Pancreas (tissue), 10 donors: ENCODE data around the gene DNAJB11. TPM values are rescaled to one million over a fixed set of nuclear protein-coding genes. Genes with fewer than 3 reads are reported as not detected.
A peak's percentile ranks its signal among the peaks of the same experiment; 100 is the strongest.
"Not testable (repeated sequence)": the region's sequence is repeated elsewhere in the genome, so short reads cannot be mapped to it uniquely, and the experiment has no call there.

ENCODE experiments used
- ATAC-seq, 4 donors: fragments of 200-7000 bp; cut with Tn5 transposase; one replicate each; pipeline versions ENCODE4 v1.8.0 to v1.9.1; 2020; ENCODE audit warnings: mild to moderate bottlenecking in 4 of 4, moderate library complexity in 4 of 4
- DNase-seq, 6 donors: peaks; one replicate each; pipeline ENCODE4 v3.0.0-alpha.2; 2020
- FAIRE-seq: peaks from 2 replicates; lab custom pipeline; 2012; peaks lifted over from hg19 to GRCh38; lab: Jason Lieb, UNC
- H3K27ac ChIP-seq, 4 donors: fragments of 200-600 bp; sonication (generic); 1 replicate in 3 of 4; 2 replicates in 1 of 4; pipeline versions ENCODE4 v1.5.0 to v1.8.0; 2020
- H3K27me3 ChIP-seq, 4 donors: fragments of 200-600 bp; one replicate each; pipeline ENCODE4 v1.8.0; 2021
- H3K36me3 ChIP-seq, 3 donors: fragments of 200-600 bp; sonication (generic) in 1 of 3; one replicate each; pipeline versions ENCODE4 v1.5.0 to v1.8.0; 2020 to 2021
- H3K4me1 ChIP-seq, 3 donors: fragments of 200-600 bp; one replicate each; pipeline ENCODE4 v1.8.0; 2021
- H3K4me3 ChIP-seq, 4 donors: fragments of 200-600 bp; sonication (generic) in 2 of 4; one replicate each; pipeline versions ENCODE4 v1.5.0 to v1.8.0; 2020 to 2021
- H3K9me3 ChIP-seq, 4 donors: fragments of 200-600 bp; one replicate each; pipeline ENCODE4 v1.8.0; 2021
- WGBS, 2 donors: extraction: QIAGEN DNeasy Blood & Tissue Kit; methylation state at CpG; one replicate each; pipeline ENCODE4 v1.1.7; 2013; 5-methylcytosine and 5-hydroxymethylcytosine counted together
- intact Hi-C, 3 donors: fragments of 100-400 bp; cut with DNase I; formaldehyde crosslinking; loops; one replicate each; pipeline versions ENCODE4 v1.11.1 to v1.14.2; 2022
- polyA plus RNA-seq, 2 donors: library from polyadenylated mRNA; stranded (reverse); fragments of 200-250 nt; gene quantifications; one replicate each; pipeline ENCODE4 v1.2.3, GENCODE V29; 2013
- total RNA-seq, 6 donors: library from RNA; stranded (reverse); fragmentation: NEBNext Ultra II Directional in 4 of 6; extraction: Animal tissue kit (Norgen Biotek cat#: 25700) in 4 of 6; gene quantifications; one replicate each; pipeline versions ENCODE4 v1.2.1 to v1.2.4, GENCODE V29; 2021 to 2023
- TF ChIP-seq, protein P1 (sequence below), 4 donors: fragments of 200-600 bp; sonication (generic) in 3 of 4; IDR thresholded peaks; one replicate each; pipeline versions ENCODE4 v1.5.0 to v1.8.0; 2021; ENCODE audit warnings: antibody characterized with exemption in 4 of 4
- donor health status: healthy with polysubstance abuse.
- donor health status: DM: no; HTN: no; CAD: no; lungs with moderate emphysema.
- donor health status: DM: no; HTN: no; CAD: no.
- donor health status: control.
- donor health status: control.
- donor health status: Bipolar disorder and iron deficiency.
- donor health status: DM: yes; HTN: yes; CAD: no.
- donor health status: DM: no; HTN: no; CAD: no.
- donor health status: DM: no; HTN: no; CAD: no.
- donor health status: DM: yes; HTN: yes; CAD: no.

The DNAJB11 gene
- total and polyA plus RNA-seq, 8 donors = 21.9 to 52.6 (median 31.5) TPM

DNA sequence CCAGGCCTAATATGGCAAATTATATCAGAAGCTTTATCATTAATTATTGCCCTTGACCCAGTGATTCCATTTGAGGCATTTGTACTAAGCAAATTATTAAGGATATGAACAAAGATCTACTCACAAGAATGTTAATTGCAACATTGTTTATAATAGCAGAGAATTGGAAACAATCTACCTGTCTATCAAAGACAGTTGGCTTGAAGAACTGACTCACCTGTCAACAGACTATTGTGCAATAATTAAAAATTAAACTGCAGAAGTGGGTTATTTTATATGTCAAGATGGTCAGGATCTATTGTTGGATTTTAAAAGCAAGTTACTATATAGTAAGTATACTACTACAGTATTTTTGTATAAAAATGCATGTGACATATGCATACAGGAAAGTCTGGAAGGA is 63.0 kb downstream of the DNAJB11 start:
- TF ChIP-seq, protein P1, sequence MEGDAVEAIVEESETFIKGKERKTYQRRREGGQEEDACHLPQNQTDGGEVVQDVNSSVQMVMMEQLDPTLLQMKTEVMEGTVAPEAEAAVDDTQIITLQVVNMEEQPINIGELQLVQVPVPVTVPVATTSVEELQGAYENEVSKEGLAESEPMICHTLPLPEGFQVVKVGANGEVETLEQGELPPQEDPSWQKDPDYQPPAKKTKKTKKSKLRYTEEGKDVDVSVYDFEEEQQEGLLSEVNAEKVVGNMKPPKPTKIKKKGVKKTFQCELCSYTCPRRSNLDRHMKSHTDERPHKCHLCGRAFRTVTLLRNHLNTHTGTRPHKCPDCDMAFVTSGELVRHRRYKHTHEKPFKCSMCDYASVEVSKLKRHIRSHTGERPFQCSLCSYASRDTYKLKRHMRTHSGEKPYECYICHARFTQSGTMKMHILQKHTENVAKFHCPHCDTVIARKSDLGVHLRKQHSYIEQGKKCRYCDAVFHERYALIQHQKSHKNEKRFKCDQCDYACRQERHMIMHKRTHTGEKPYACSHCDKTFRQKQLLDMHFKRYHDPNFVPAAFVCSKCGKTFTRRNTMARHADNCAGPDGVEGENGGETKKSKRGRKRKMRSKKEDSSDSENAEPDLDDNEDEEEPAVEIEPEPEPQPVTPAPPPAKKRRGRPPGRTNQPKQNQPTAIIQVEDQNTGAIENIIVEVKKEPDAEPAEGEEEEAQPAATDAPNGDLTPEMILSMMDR (IDR thresholded peaks at IDR 0.05) = no peak
- no peak overlapping the region for H3K4me3 ChIP-seq
- H3K9me3 ChIP-seq = no peaks in the 10 kb centered on the region
- intact Hi-C loops = no loop called here
- no peak for DNase-seq
- no peaks in the 10 kb centered on the region for H3K36me3 ChIP-seq
- no peak for FAIRE-seq
- no peak overlapping the region for H3K27ac ChIP-seq
- no peaks in the 10 kb centered on the region for H3K27me3 ChIP-seq
- no peaks in the 10 kb centered on the region for H3K4me1 ChIP-seq
- ATAC-seq = peak in 3 of 4 donors; percentile 38 to 47 (median 43)

DNA sequence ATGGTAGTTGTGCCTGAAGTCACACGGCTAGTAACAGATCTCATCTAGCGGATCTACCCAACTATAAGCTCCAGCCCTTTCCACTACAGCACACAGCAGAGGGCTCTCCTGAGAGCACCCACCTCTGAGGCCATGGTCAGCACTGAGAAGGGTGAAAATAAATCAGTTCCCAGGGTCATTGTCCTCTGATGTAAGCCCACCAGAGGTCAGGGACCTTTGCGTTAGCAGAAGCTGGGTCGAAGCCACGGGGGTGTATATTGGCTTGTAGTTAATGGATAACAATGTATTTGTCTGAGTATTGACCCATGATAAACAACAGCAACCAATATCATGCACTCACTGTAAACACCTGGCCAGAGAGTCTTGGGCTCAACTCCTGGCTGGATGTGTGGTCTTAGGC is 63.7 kb downstream of the DNAJB11 start:
- H3K4me1 ChIP-seq, intact Hi-C loops, H3K9me3 ChIP-seq, DNase-seq, FAIRE-seq, H3K27ac ChIP-seq, H3K4me3 ChIP-seq, ATAC-seq, H3K27me3 ChIP-seq, H3K36me3 ChIP-seq: not testable (repeated sequence)
- 56 to 57% methylated on average over 5 of the region's 5 CpGs for WGBS, 2 donors

Other genes starting within 250 kb of the DNAJB11 start
- 1 to 10 TPM in 1 of 6 donors, under 1 TPM in 5; 0.16 to 2.0 (median 0.88) TPM for gene DGKG, start 208.5 kb upstream of the DNAJB11 start, total RNA-seq
- 1 to 10 TPM in 1 of 2 donors, under 1 TPM in 1; 0.65 to 1.6 TPM for gene DGKG, start 208.5 kb upstream of the DNAJB11 start, polyA plus RNA-seq
- gene CRYGS, start 26.3 kb upstream of the DNAJB11 start, total RNA-seq = 1 to 10 TPM; 1.2 to 3.0 (median 1.8) TPM
- gene CRYGS, start 26.3 kb upstream of the DNAJB11 start, polyA plus RNA-seq = 10 to 100 TPM; 11.0 to 16.6 TPM
- 1 to 10 TPM; 3.8 to 7.4 (median 5.5) TPM for gene TBCCD1, start 3.4 kb upstream of the DNAJB11 start, total RNA-seq
- 1 to 10 TPM; 2.6 to 4.2 TPM for gene TBCCD1, start 3.4 kb upstream of the DNAJB11 start, polyA plus RNA-seq
- gene AHSG, start 42.3 kb downstream of the DNAJB11 start, total RNA-seq = 1 to 10 TPM in 1 of 6 donors, under 1 TPM in 2, not detected in 3; 0.12 to 1.8 (median 0.19) TPM
- under 1 TPM in 1 of 2 donors, not detected in 1; 0.30 TPM for gene AHSG, start 42.3 kb downstream of the DNAJB11 start, polyA plus RNA-seq
- gene FETUB, start 69.7 kb downstream of the DNAJB11 start, total RNA-seq = not detected
- gene FETUB, start 69.7 kb downstream of the DNAJB11 start, polyA plus RNA-seq = not detected
- gene HRG, start 95.3 kb downstream of the DNAJB11 start, total RNA-seq = under 1 TPM in 1 of 6 donors, not detected in 5; 0.16 TPM
- not detected for gene HRG, start 95.3 kb downstream of the DNAJB11 start, polyA plus RNA-seq
- under 1 TPM in 2 of 6 donors, not detected in 4; 0.09 to 0.51 TPM for gene KNG1, start 146.6 kb downstream of the DNAJB11 start, total RNA-seq
- under 1 TPM in 1 of 2 donors, not detected in 1; 0.14 TPM for gene KNG1, start 146.6 kb downstream of the DNAJB11 start, polyA plus RNA-seq
- gene EIF4A2, start 212.9 kb downstream of the DNAJB11 start, total RNA-seq = 100 to 1,000 TPM; 209 to 308 (median 242) TPM
- 100 to 1,000 TPM; 276 to 402 TPM for gene EIF4A2, start 212.9 kb downstream of the DNAJB11 start, polyA plus RNA-seq
- gene RFC4, start 235.8 kb downstream of the DNAJB11 start, total RNA-seq = 10 to 100 TPM in 1 of 6 donors, 1 to 10 TPM in 5; 5.1 to 11.5 (median 8.0) TPM
- gene RFC4, start 235.8 kb downstream of the DNAJB11 start, polyA plus RNA-seq = 10 to 100 TPM in 1 of 2 donors, 1 to 10 TPM in 1; 7.0 to 10.9 TPM